Astrocyte (in vitro differentiated cells and primary cell): ENCODE results near the gene CHCHD3. TPM values are rescaled to one million over a fixed set of nuclear protein-coding genes. Genes with fewer than 3 reads are reported as not detected.

ENCODE experiments used
- DNase-seq: peaks from one replicate; pipeline ENCODE4 v3.0.0-alpha.2; 2010; ENCODE audit warnings: low read depth
- FAIRE-seq: peaks from 2 replicates; lab custom pipeline; 2011; peaks lifted over from hg19 to GRCh38; lab: Jason Lieb, UNC
- H2AFZ ChIP-seq: 2 replicates; pipeline ENCODE4 v1.6.0; 2012; ENCODE audit warnings: low read depth, low read length, inconsistent platforms
- H3K27ac ChIP-seq: 2 replicates; pipeline ENCODE4 v1.5.1; 2011; ENCODE audit warnings: low read depth, low read length, inconsistent platforms
- H3K27me3 ChIP-seq: 2 replicates; pipeline ENCODE4 v1.6.0; 2011; ENCODE audit warnings: low read length, inconsistent platforms; ENCODE audit not compliant: insufficient read depth
- H3K36me3 ChIP-seq: 2 replicates; pipeline ENCODE4 v1.5.1; 2011; ENCODE audit warnings: low read length, inconsistent platforms; ENCODE audit not compliant: insufficient read depth
- H3K4me1 ChIP-seq: 2 replicates; pipeline ENCODE4 v1.5.1; 2011; ENCODE audit warnings: low read length, inconsistent platforms; ENCODE audit not compliant: insufficient read depth
- H3K4me2 ChIP-seq: 2 replicates; pipeline ENCODE4 v1.6.0; 2012; ENCODE audit warnings: low read length, inconsistent platforms
- H3K4me3 ChIP-seq: 2 replicates; pipeline ENCODE4 v1.5.1; 2011; ENCODE audit warnings: low read depth, mild to moderate bottlenecking, low read length, inconsistent platforms; ENCODE audit not compliant: insufficient read depth
- H3K79me2 ChIP-seq: 2 replicates; pipeline ENCODE4 v1.6.0; 2012; ENCODE audit warnings: mild to moderate bottlenecking, low read length, inconsistent platforms; ENCODE audit not compliant: insufficient read depth
- H3K9ac ChIP-seq: 2 replicates; pipeline ENCODE4 v1.6.0; 2012; ENCODE audit warnings: mild to moderate bottlenecking, low read length, inconsistent platforms
- H3K9me3 ChIP-seq: 2 replicates; pipeline ENCODE4 v1.5.1; 2012; ENCODE audit warnings: low read depth, mild to moderate bottlenecking, low read length, inconsistent platforms; ENCODE audit not compliant: insufficient read depth
- H4K20me1 ChIP-seq: 2 replicates; pipeline ENCODE4 v1.6.0; 2012; ENCODE audit warnings: low read length, inconsistent platforms; ENCODE audit not compliant: insufficient read depth
- H3K27ac Mint-ChIP-seq: one replicate; pipeline ENCODE4 v1.8.0; 2021; ENCODE audit warnings: mild to moderate bottlenecking, mixed read lengths; ENCODE audit not compliant: unreplicated experiment
- H3K27me3 Mint-ChIP-seq: one replicate; pipeline ENCODE4 v1.8.0; 2021; ENCODE audit warnings: low read depth, mixed read lengths; ENCODE audit not compliant: unreplicated experiment
- H3K36me3 Mint-ChIP-seq: one replicate; pipeline ENCODE4 v1.8.0; 2021; ENCODE audit warnings: low read depth, mixed read lengths; ENCODE audit not compliant: unreplicated experiment
- H3K4me1 Mint-ChIP-seq: one replicate; pipeline ENCODE4 v1.8.0; 2021; ENCODE audit warnings: low read depth, mixed read lengths; ENCODE audit not compliant: unreplicated experiment
- H3K4me3 Mint-ChIP-seq: one replicate; pipeline ENCODE4 v1.8.0; 2021; ENCODE audit warnings: mild to moderate bottlenecking, moderate library complexity, mixed read lengths; ENCODE audit not compliant: unreplicated experiment
- H3K9me3 Mint-ChIP-seq: one replicate; pipeline ENCODE4 v1.8.0; 2021; ENCODE audit warnings: mild to moderate bottlenecking, mixed read lengths; ENCODE audit not compliant: unreplicated experiment
- CTCF ChIP-seq: IDR thresholded peaks from 2 replicates; pipeline ENCODE4 v1.5.1; 2011; ENCODE audit warnings: low read depth, mild to moderate bottlenecking, inconsistent platforms, low read length, moderate library complexity; ENCODE audit not compliant: insufficient read depth
- EZH2 ChIP-seq: IDR thresholded peaks from 2 replicates; pipeline ENCODE4 v1.6.1; 2012; ENCODE audit warnings: mild to moderate bottlenecking, low read length, inconsistent platforms; ENCODE audit not compliant: insufficient read depth
- total RNA-seq: library from RNA; stranded (reverse); gene quantifications from 2 replicates; pipeline ENCODE4 v1.2.1, GENCODE V29; 2021

The CHCHD3 gene
- total RNA-seq, 1 donor from 2014 or later: 63.1 TPM

- Mint-ChIP-seq H3K27me3 (no peaks in the 10 kb centered on the region), H3K9me3 (no peaks in the 10 kb centered on the region), H3K4me3 (no peak overlapping the region), H3K36me3 (peaks cover 2% of the 10 kb centered on the region), H3K4me1 (peaks cover 5% of the 10 kb centered on the region), H3K27ac (no peak overlapping the region)
- Histone ChIP-seq H2AFZ (no peak overlapping the region), H3K4me3 (no peak overlapping the region), H3K9ac (no peak overlapping the region), H3K9me3 (no peaks in the 10 kb centered on the region), H3K79me2 (no peaks in the 10 kb centered on the region), H3K36me3 (no peaks in the 10 kb centered on the region), H4K20me1 (peaks cover 4% of the 10 kb centered on the region), H3K4me1 (no peaks in the 10 kb centered on the region), H3K4me2 (no peak overlapping the region), H3K27ac (no peak overlapping the region), H3K27me3 (no peaks in the 10 kb centered on the region)
- TF ChIP-seq CTCF: no peak
- TF ChIP-seq EZH2: no peak
- DNase-seq (no peak), FAIRE-seq (no peak)
Observed at GRCh38 chr7:132825222-132825621, 256.7 kb downstream of the CHCHD3 start.

GRCh38 chr7:132819648-132820047, 262.2 kb downstream of the CHCHD3 start:
- peaks cover 3% of the 10 kb centered on the region for H4K20me1 ChIP-seq
- no peaks in the 10 kb centered on the region for H3K4me1 ChIP-seq
- FAIRE-seq (no peak), DNase-seq (no peak)
- no peak overlapping the region for H3K4me3 ChIP-seq
- H3K79me2 ChIP-seq: no peaks in the 10 kb centered on the region
- H3K4me3 Mint-ChIP-seq: no peak overlapping the region
- H3K36me3 Mint-ChIP-seq: no peaks in the 10 kb centered on the region
- no peak overlapping the region for H3K9ac ChIP-seq
- TF ChIP-seq CTCF: no peak
- TF ChIP-seq EZH2: no peak
- no peaks in the 10 kb centered on the region for H3K27me3 ChIP-seq
- H3K4me1 Mint-ChIP-seq: peaks cover 7% of the 10 kb centered on the region
- H3K27ac ChIP-seq: no peak overlapping the region
- H3K9me3 ChIP-seq: no peaks in the 10 kb centered on the region
- H3K9me3 Mint-ChIP-seq: no peaks in the 10 kb centered on the region
- no peaks in the 10 kb centered on the region for H3K27me3 Mint-ChIP-seq
- no peaks in the 10 kb centered on the region for H3K36me3 ChIP-seq
- no peak overlapping the region for H3K4me2 ChIP-seq
- no peak overlapping the region for H2AFZ ChIP-seq
- H3K27ac Mint-ChIP-seq: no peak overlapping the region

GRCh38 chr7:132817949-132818348, 263.9 kb downstream of the CHCHD3 start:
- TF ChIP-seq EZH2 (no peak), CTCF (no peak)
- Histone ChIP-seq H3K9ac (no peak overlapping the region), H3K4me2 (no peak overlapping the region), H2AFZ (no peak overlapping the region), H3K4me3 (no peak overlapping the region), H3K27ac (no peak overlapping the region), H3K9me3 (no peaks in the 10 kb centered on the region), H3K27me3 (no peaks in the 10 kb centered on the region), H4K20me1 (no peaks in the 10 kb centered on the region), H3K36me3 (no peaks in the 10 kb centered on the region), H3K4me1 (no peaks in the 10 kb centered on the region), H3K79me2 (no peaks in the 10 kb centered on the region)
- DNase-seq: peak; percentile 33
- Mint-ChIP-seq H3K27ac (no peak overlapping the region), H3K9me3 (no peaks in the 10 kb centered on the region), H3K27me3 (no peaks in the 10 kb centered on the region), H3K4me1 (peaks cover 7% of the 10 kb centered on the region), H3K36me3 (peaks cover 5% of the 10 kb centered on the region), H3K4me3 (no peak overlapping the region)
- FAIRE-seq: no peak
